Nephron (organoid): Measurements from ENCODE around the gene CORO1C.

Experiments used
- H3K27ac Mint-ChIP-seq, 3 experiments: 2 replicates each; pipeline ENCODE4 v1.8.0; 2020; ENCODE audit warnings: mixed read lengths in 3 of 3, mild to moderate bottlenecking in 2 of 3, moderate library complexity in 1 of 3
- H3K27me3 Mint-ChIP-seq: 2 replicates; pipeline ENCODE4 v1.8.0; 2021; ENCODE audit warnings: low read depth, mild to moderate bottlenecking, moderate library complexity, mixed read lengths
- H3K36me3 Mint-ChIP-seq: 2 replicates; pipeline ENCODE4 v1.8.0; 2020; ENCODE audit warnings: low read depth, mixed read lengths
- H3K4me1 Mint-ChIP-seq: 2 replicates; pipeline ENCODE4 v1.8.0; 2020; ENCODE audit warnings: mixed read lengths
- H3K4me3 Mint-ChIP-seq, 3 experiments: 2 replicates each; pipeline ENCODE4 v1.8.0; 2020; ENCODE audit warnings: mild to moderate bottlenecking in 3 of 3, mixed read lengths in 3 of 3, moderate library complexity in 2 of 3
- H3K9me3 Mint-ChIP-seq: 2 replicates; pipeline ENCODE4 v1.8.0; 2020; ENCODE audit warnings: mixed read lengths
- TF ChIP-seq, protein P1 (sequence below), 3 experiments: fragments of 200-600 bp; sonication (generic); IDR thresholded peaks; one replicate each; pipeline ENCODE4 v1.5.0; 2021; ENCODE audit warnings: antibody characterized with exemption in 3 of 3; ENCODE audit not compliant: unreplicated experiment in 3 of 3

The CORO1C gene

DNA sequence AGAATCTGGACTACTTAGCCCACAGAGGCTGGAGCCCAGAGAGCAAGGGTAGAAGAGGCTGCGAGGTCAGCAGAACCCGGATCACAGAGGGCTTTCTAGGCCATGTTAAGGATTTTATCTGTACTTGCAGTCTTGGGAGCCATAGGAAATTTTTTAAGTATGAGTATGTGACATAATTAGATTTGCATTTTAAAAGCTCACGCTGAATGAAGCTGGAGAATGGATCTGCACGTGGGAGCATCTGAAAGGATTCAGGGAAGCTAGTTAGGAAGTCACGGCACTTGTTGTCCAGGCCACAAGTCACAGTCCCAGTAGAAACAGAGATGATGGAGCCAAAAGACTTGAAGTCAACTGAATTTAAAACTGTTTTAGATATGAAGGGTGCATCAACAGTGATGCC is 14.1 kb downstream of the CORO1C start:
- H3K9me3 Mint-ChIP-seq: no peaks in the 10 kb centered on the region
- TF ChIP-seq, protein P1, sequence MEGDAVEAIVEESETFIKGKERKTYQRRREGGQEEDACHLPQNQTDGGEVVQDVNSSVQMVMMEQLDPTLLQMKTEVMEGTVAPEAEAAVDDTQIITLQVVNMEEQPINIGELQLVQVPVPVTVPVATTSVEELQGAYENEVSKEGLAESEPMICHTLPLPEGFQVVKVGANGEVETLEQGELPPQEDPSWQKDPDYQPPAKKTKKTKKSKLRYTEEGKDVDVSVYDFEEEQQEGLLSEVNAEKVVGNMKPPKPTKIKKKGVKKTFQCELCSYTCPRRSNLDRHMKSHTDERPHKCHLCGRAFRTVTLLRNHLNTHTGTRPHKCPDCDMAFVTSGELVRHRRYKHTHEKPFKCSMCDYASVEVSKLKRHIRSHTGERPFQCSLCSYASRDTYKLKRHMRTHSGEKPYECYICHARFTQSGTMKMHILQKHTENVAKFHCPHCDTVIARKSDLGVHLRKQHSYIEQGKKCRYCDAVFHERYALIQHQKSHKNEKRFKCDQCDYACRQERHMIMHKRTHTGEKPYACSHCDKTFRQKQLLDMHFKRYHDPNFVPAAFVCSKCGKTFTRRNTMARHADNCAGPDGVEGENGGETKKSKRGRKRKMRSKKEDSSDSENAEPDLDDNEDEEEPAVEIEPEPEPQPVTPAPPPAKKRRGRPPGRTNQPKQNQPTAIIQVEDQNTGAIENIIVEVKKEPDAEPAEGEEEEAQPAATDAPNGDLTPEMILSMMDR (IDR thresholded peaks at IDR 0.05; ENCODE audit: unreplicated experiment in 3 of 3): no peak
- H3K4me3 Mint-ChIP-seq: no peak overlapping the region
- H3K36me3 Mint-ChIP-seq: peaks cover 15% of the 10 kb centered on the region
- H3K27me3 Mint-ChIP-seq: no peaks in the 10 kb centered on the region
- no peak overlapping the region for H3K27ac Mint-ChIP-seq
- peaks cover 58% of the 10 kb centered on the region for H3K4me1 Mint-ChIP-seq

DNA sequence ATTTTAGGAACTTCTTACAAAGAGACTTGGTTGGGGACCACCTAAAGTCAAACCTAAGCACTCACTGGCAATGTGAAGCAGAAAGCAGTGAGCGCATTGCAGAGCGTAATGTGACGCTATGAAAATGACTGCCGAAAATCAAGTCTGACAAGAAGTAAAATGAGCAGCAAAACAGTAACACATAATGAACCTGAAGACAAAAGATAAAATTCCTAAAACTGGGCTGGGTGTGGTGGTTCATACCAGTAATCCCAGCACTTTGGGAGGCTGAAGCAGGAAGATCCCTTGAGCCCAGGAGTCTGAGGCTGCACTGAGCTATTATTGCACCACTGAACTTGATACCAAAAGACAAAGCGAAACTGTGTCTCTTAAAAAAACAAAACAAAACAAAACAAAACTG is 16.5 kb downstream of the CORO1C start:
- Mint-ChIP-seq H3K36me3 (peaks cover 15% of the 10 kb centered on the region), H3K4me1 (peaks cover 55% of the 10 kb centered on the region), H3K27me3 (no peaks in the 10 kb centered on the region), H3K9me3 (no peaks in the 10 kb centered on the region), H3K4me3 (no peak overlapping the region), H3K27ac (peak overlapping the region in 1 of 3 experiments; percentile 47)
- TF ChIP-seq, protein P1 (IDR thresholded peaks at IDR 0.05; ENCODE audit: unreplicated experiment in 3 of 3): no peak

DNA sequence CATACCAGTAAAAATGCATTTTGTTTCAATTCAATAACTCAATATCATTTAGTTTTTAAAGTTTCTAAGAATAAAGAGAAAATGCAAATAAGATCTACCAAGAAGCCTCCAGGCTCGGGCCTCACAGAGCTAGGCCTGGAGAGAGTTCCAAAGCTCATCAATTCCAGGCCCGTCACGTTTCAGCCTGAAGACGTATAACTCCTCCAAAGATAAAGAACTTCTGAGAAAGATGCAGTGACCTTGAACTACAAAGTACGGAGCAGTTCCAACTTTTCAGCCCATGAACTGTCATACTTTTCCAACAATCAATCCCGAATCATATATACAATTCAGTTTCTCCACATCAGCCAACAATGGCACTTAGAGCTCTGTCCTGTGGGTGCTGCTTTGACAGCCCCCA is 17.8 kb downstream of the CORO1C start:
- Mint-ChIP-seq H3K27me3 (no peaks in the 10 kb centered on the region), H3K4me1 (peaks cover 54% of the 10 kb centered on the region), H3K27ac (peak overlapping the region; percentile 66 to 97 (median 88)), H3K36me3 (peaks cover 13% of the 10 kb centered on the region), H3K4me3 (peak overlapping the region in 2 of 3 experiments; percentile 40 to 70), H3K9me3 (no peaks in the 10 kb centered on the region)
- TF ChIP-seq, protein P1 (IDR thresholded peaks at IDR 0.05; ENCODE audit: unreplicated experiment in 3 of 3): no peak

DNA sequence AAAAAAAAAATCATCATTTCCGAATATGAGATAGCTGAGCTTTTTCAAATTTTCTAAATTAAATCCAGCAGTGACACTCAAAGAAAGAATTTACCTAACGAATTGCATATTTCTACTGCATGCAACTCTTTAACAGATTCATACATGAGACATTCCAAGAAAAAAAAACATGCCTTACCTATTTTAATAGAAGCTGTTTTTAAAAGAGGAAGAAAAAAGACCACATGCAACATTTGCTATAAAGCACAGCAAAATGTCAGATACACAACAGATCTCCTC is 18.5 kb downstream of the CORO1C start:
- Mint-ChIP-seq H3K4me1 (peaks cover 53% of the 10 kb centered on the region), H3K36me3 (peaks cover 12% of the 10 kb centered on the region), H3K27ac (peak overlapping the region in 2 of 3 experiments; percentile 88 to 97), H3K4me3 (no peak overlapping the region), H3K9me3 (no peaks in the 10 kb centered on the region), H3K27me3 (no peaks in the 10 kb centered on the region)
- TF ChIP-seq, protein P1 (IDR thresholded peaks at IDR 0.05; ENCODE audit: unreplicated experiment in 3 of 3): no peak

DNA sequence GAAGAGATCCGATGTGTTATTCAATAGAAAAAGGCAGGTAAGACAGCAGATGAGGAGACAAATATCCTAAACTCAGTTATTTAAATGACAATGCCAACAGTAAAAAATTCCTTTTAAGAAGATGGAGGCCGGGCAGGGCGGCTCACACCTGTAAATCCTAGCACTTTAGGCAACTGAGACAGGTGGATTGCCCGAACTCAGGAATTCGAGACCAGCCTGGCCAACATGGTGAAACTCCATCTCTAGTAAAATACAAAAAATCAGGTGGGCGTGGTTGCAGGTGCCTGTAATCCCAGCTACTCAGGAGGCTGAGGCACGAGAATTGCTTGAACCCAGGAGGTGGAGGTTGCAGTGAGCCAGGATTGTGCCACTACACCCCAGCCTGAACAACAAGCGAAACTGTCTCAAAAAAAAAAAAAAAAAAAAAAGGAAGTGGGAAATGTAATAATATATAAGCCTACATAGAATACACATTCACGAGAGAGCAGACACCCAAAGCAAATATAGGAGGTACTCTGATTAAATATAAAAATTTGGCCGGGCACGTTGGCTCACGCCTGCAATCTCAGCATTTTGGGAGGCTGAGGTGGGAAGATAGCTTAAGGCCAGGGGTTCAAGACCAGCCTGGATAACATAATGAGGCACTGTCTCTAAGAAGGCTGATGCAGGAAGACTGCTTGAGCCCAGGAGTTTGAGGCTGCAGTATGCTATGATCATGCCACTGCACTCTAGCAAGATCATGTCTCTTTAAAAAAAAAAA is 19.0 kb downstream of the CORO1C start:
- H3K9me3 Mint-ChIP-seq: no peaks in the 10 kb centered on the region
- H3K36me3 Mint-ChIP-seq: peaks cover 11% of the 10 kb centered on the region
- H3K4me3 Mint-ChIP-seq: peak overlapping the region in 1 of 3 experiments; percentile 56
- H3K4me1 Mint-ChIP-seq: peaks cover 54% of the 10 kb centered on the region
- TF ChIP-seq, protein P1 (IDR thresholded peaks at IDR 0.05; ENCODE audit: unreplicated experiment in 3 of 3): no peak
- H3K27me3 Mint-ChIP-seq: no peaks in the 10 kb centered on the region
- peak overlapping the region; percentile 20 to 97 (median 88) for H3K27ac Mint-ChIP-seq
